Measurements from ENCODE around the gene CYP1B1.

- TF ChIP-seq CTCF (IDR thresholded peaks at IDR 0.05) (no peak), POLR2A (IDR thresholded peaks at IDR 0.05) (no peak), POLR2AphosphoS5 (IDR thresholded peaks at IDR 0.05) (no peak)
These were observed 47.1 kb downstream of the CYP1B1 start for GRCh38 chr2:38028829-38029228.

Measured in upper lobe of left lung (tissue), 4 donors.